GM19239 (cell line): ENCODE data around the gene FRMPD2.

Source experiments
- DNase-seq: peaks from one replicate; pipeline ENCODE4 v3.0.0; 2011; ENCODE audit warnings: low spot score; ENCODE audit not compliant: insufficient read length
- FAIRE-seq: peaks from 2 replicates; lab custom pipeline; 2011; peaks lifted over from hg19 to GRCh38; lab: Jason Lieb, UNC

The FRMPD2 gene

GRCh38 chr10:48274636-48275035 is at the start of gene FRMPD2:
FRMPD2 (minus strand) TSS chr10:48274696; CDS start chr10:48274567, 129 bp downstream.
- no peak for FAIRE-seq
- no peak for DNase-seq

- DNase-seq (no peak), FAIRE-seq (no peak)
These were observed 47.5 kb upstream of the FRMPD2 start for GRCh38 chr10:48322017-48322416.

GRCh38 chr10:48317321-48317990 is 43.0 kb upstream of the FRMPD2 start:
- FAIRE-seq: no peak
- DNase-seq: no peak

- FAIRE-seq: no peak
These were observed 41.7 kb upstream of the FRMPD2 start for GRCh38 chr10:48316236-48316635.

GRCh38 chr10:48314107-48314506 is 39.6 kb upstream of the FRMPD2 start:
- no peak for FAIRE-seq
- no peak for DNase-seq

More at GRCh38 chr10:48316236-48316635, 41.7 kb upstream of the FRMPD2 start:
- no peak for DNase-seq

GRCh38 chr10:48309711-48310226 is 35.3 kb upstream of the FRMPD2 start:
- peak; percentile 18 for DNase-seq
- no peak for FAIRE-seq

GRCh38 chr10:48307711-48308018 is 33.2 kb upstream of the FRMPD2 start:
- DNase-seq (no peak), FAIRE-seq (no peak)

- FAIRE-seq: no peak
- DNase-seq: peak; percentile 33
These were observed 32.6 kb upstream of the FRMPD2 start for GRCh38 chr10:48306870-48307710.

GRCh38 chr10:48306265-48306869 is 31.9 kb upstream of the FRMPD2 start, which contains the start of gene MAPK8:
MAPK8 (plus strand) TSS chr10:48306677; CDS start chr10:48401661, 94,984 bp downstream.
- peak; percentile 26 for FAIRE-seq
- peak; percentile 95 for DNase-seq

- DNase-seq: no peak
- FAIRE-seq: peak; percentile 81
These were observed 31.4 kb upstream of the FRMPD2 start for GRCh38 chr10:48305905-48306264.

GRCh38 chr10:48302515-48303476 is 28.3 kb upstream of the FRMPD2 start:
- no peak for FAIRE-seq
- DNase-seq: no peak

- no peak for FAIRE-seq
- DNase-seq: no peak
These were observed 26.1 kb upstream of the FRMPD2 start for GRCh38 chr10:48300556-48300955.

- no peak for FAIRE-seq
These were observed 25.2 kb upstream of the FRMPD2 start for GRCh38 chr10:48299692-48300091.

GRCh38 chr10:48299066-48299465 is 24.6 kb upstream of the FRMPD2 start:
- DNase-seq (no peak), FAIRE-seq (no peak)

More at GRCh38 chr10:48299692-48300091, 25.2 kb upstream of the FRMPD2 start:
- no peak for DNase-seq

GRCh38 chr10:48296576-48297098 is 22.1 kb upstream of the FRMPD2 start:
- FAIRE-seq (no peak), DNase-seq (no peak)

- FAIRE-seq (no peak), DNase-seq (no peak)
These were observed 19.9 kb upstream of the FRMPD2 start for GRCh38 chr10:48294431-48294830.

- no peak for FAIRE-seq
- no peak for DNase-seq
These were observed 18.1 kb upstream of the FRMPD2 start for GRCh38 chr10:48292616-48293015.

GRCh38 chr10:48291190-48291589 is 16.7 kb upstream of the FRMPD2 start:
- FAIRE-seq (no peak), DNase-seq (no peak)

- FAIRE-seq (no peak), DNase-seq (no peak)
These were observed 15.8 kb upstream of the FRMPD2 start for GRCh38 chr10:48290286-48290685.
